SK-N-SH (cell line): ENCODE data around the gene DNAL4. TPM values are rescaled to one million over a fixed set of nuclear protein-coding genes. Genes with fewer than 3 reads are reported as not detected.

ENCODE experiments used
- CTCF ChIA-PET: fragments of 300-600, 350-600 bp; formaldehyde crosslinking; extraction: SDS; loops from one replicate; lab custom pipeline; 2021; lab: Yijun Ruan, JAX
- POLR2A ChIA-PET: fragments of 350-600 bp; sonication (Branson Sonifier 250); formaldehyde crosslinking; extraction: SDS; loops from one replicate; lab custom pipeline; 2020; ENCODE audit warnings: antibody characterized with exemption, inconsistent platforms; lab: Yijun Ruan, JAX
- DNase-seq: peaks from one replicate; pipeline ENCODE4 v3.0.0; 2012
- H2AFZ ChIP-seq: fragments of 200-600 bp; sonication (generic); 2 replicates; pipeline ENCODE4 v1.8.1; 2016; ENCODE audit warnings: antibody characterized with exemption, mild to moderate bottlenecking, low read depth
- H3F3A ChIP-seq: fragments of 200-600 bp; sonication (generic); replicated peaks from 2 replicates; pipeline ENCODE3; 2016; ENCODE audit warnings: antibody characterized with exemption, mild to moderate bottlenecking; ENCODE audit not compliant: insufficient read depth
- H3K27ac ChIP-seq, 2 experiments: fragments of 200-500 bp in 1 of 2; fragments of 200-600 bp in 1 of 2; sonication (Bioruptor generic) in 1 of 2; sonication (generic), shearing (Covaris generic) in 1 of 2; 2 replicates each; pipeline versions ENCODE4 v1.5.1 to v1.6.1; 2014 to 2016; ENCODE audit warnings: low read depth in 2 of 2, inconsistent platforms in 1 of 2, low read length in 1 of 2, mild to moderate bottlenecking in 1 of 2, mixed read lengths in 1 of 2
- H3K27me3 ChIP-seq: fragments of 200-600 bp; sonication (generic), shearing (Covaris generic); 2 replicates; pipeline ENCODE4 v1.6.1; 2016; ENCODE audit warnings: mixed run types; ENCODE audit not compliant: insufficient read depth
- H3K36me3 ChIP-seq, 2 experiments: fragments of 200-500 bp in 1 of 2; fragments of 200-600 bp in 1 of 2; sonication (Bioruptor generic) in 1 of 2; sonication (generic) in 1 of 2; replicated peaks in 1 of 2; 2 replicates each; pipeline versions ENCODE3 to v1.5.1; 2014 to 2016; ENCODE audit warnings: low read length in 1 of 2, mild to moderate bottlenecking in 1 of 2; ENCODE audit not compliant: insufficient read depth in 2 of 2, control insufficient read depth in 1 of 2
- H3K4me1 ChIP-seq, 2 experiments: fragments of 200-500 bp in 1 of 2; fragments of 200-600 bp in 1 of 2; sonication (Bioruptor generic) in 1 of 2; sonication (generic), shearing (Covaris generic) in 1 of 2; 2 replicates each; pipeline versions ENCODE4 v1.5.1 to v1.6.1; 2014 to 2016; ENCODE audit warnings: low read depth in 1 of 2, low read length in 1 of 2, mixed run types in 1 of 2; ENCODE audit not compliant: insufficient read depth in 2 of 2, control insufficient read depth in 1 of 2
- H3K4me2 ChIP-seq: fragments of 200-600 bp; sonication (generic), shearing (Covaris generic); 2 replicates; pipeline ENCODE4 v1.6.1; 2017; ENCODE audit warnings: mixed run types
- H3K4me3 ChIP-seq, 2 experiments: fragments of 200-500 bp in 1 of 2; fragments of 200-600 bp in 1 of 2; sonication (Bioruptor generic) in 1 of 2; sonication (generic), shearing (Covaris generic) in 1 of 2; 2 replicates each; pipeline versions ENCODE4 v1.5.1 to v1.8.1; 2014 to 2016; ENCODE audit warnings: low read depth in 2 of 2, inconsistent platforms in 1 of 2, low read length in 1 of 2, mild to moderate bottlenecking in 1 of 2, mixed read lengths in 1 of 2, moderate library complexity in 1 of 2
- H3K79me2 ChIP-seq: fragments of 200-600 bp; sonication (generic); 2 replicates; pipeline ENCODE4 v1.8.1; 2017; ENCODE audit warnings: mild to moderate bottlenecking; ENCODE audit not compliant: insufficient read depth
- H3K9ac ChIP-seq: fragments of 200-600 bp; sonication (generic); 2 replicates; pipeline ENCODE4 v1.6.1; 2017; ENCODE audit warnings: mixed run types
- H3K9me2 ChIP-seq: fragments of 200-600 bp; sonication (generic); 2 replicates; pipeline ENCODE4 v1.6.1; 2017; ENCODE audit warnings: mixed run types
- H3K9me3 ChIP-seq: fragments of 200-600 bp; sonication (generic); 2 replicates; pipeline ENCODE4 v1.6.1; 2017; ENCODE audit warnings: mixed run types, mild to moderate bottlenecking, moderate library complexity
- H4K20me1 ChIP-seq: fragments of 200-600 bp; sonication (generic); 2 replicates; pipeline ENCODE4 v1.6.1; 2017; ENCODE audit warnings: mild to moderate bottlenecking, mixed run types; ENCODE audit not compliant: insufficient read depth
- CHD2 ChIP-seq: fragments of 150-350 bp; IDR thresholded peaks from 2 replicates; pipeline ENCODE4 v1.6.1; 2018; ENCODE audit warnings: low read length; ENCODE audit not compliant: partially characterized antibody
- CTCF ChIP-seq: fragments of 200-600 bp; sonication (generic); IDR thresholded peaks from 2 replicates; pipeline ENCODE4 v1.6.1; 2017; ENCODE audit warnings: antibody characterized with exemption, mild to moderate bottlenecking, moderate library complexity
- EP300 ChIP-seq, 2 experiments: IDR thresholded peaks; 2 replicates each; pipeline versions ENCODE4 v1.4.0 to v1.6.1; 2012; ENCODE audit warnings: borderline replicate concordance in 1 of 2, low read depth in 1 of 2, low read length in 1 of 2
- EZH2phosphoT487 ChIP-seq: fragments of 200-600 bp; sonication (generic); IDR thresholded peaks from 2 replicates; pipeline ENCODE4 v1.6.1; 2017; ENCODE audit warnings: low read depth, mixed run types, mild to moderate bottlenecking, antibody characterized with exemption, moderate library complexity, borderline replicate concordance
- GATA2 ChIP-seq: sonication (generic); formaldehyde crosslinking; IDR thresholded peaks from 2 replicates; pipeline ENCODE4 v1.5.0; 2020; ENCODE audit warnings: mild to moderate bottlenecking, missing genetic modification reagents
- MAX ChIP-seq: IDR thresholded peaks from 2 replicates; pipeline ENCODE4 v1.4.0; 2012; ENCODE audit warnings: low read depth
- MEF2A ChIP-seq: IDR thresholded peaks from 2 replicates; pipeline ENCODE4 v1.4.0; 2012; ENCODE audit warnings: low read depth, borderline replicate concordance
- NFIC ChIP-seq: IDR thresholded peaks from 2 replicates; pipeline ENCODE4 v1.4.0; 2012; ENCODE audit warnings: borderline replicate concordance
- NRF1 ChIP-seq: IDR thresholded peaks from 2 replicates; pipeline ENCODE4 v1.6.1; 2012; ENCODE audit warnings: low read depth, mild to moderate bottlenecking, low read length
- POLR2AphosphoS5 ChIP-seq: IDR thresholded peaks from 2 replicates; pipeline ENCODE4 v1.6.1; 2012; ENCODE audit warnings: low read depth, low read length
- RCOR1 ChIP-seq: fragments of 150-350 bp; IDR thresholded peaks from 2 replicates; pipeline ENCODE4 v1.6.1; 2017; ENCODE audit warnings: antibody characterized with exemption, low read length
- RXRA ChIP-seq: IDR thresholded peaks from 2 replicates; pipeline ENCODE4 v1.4.0; 2012; ENCODE audit warnings: low read depth, mild to moderate bottlenecking, borderline replicate concordance
- SIN3A ChIP-seq: IDR thresholded peaks from 2 replicates; pipeline ENCODE4 v1.6.1; 2012; ENCODE audit warnings: low read depth, mild to moderate bottlenecking, low read length, moderate library complexity, borderline replicate concordance
- SMC3 ChIP-seq: IDR thresholded peaks from 2 replicates; pipeline ENCODE4 v1.6.1; 2012; ENCODE audit warnings: low read depth, low read length, improper control_type of control experiment
- USF1 ChIP-seq: IDR thresholded peaks from 2 replicates; pipeline ENCODE4 v1.4.0; 2012; ENCODE audit warnings: low read depth, borderline replicate concordance
- USF2 ChIP-seq: fragments of 150-350 bp; IDR thresholded peaks from 2 replicates; pipeline ENCODE4 v1.6.1; 2017; ENCODE audit warnings: antibody characterized with exemption, low read length, low read depth, borderline replicate concordance
- WGBS: methylation state at CpG from one replicate; pipeline ENCODE4 v1.1.6; 2017; ENCODE audit warnings: low lambda C conversion rate; 5-methylcytosine and 5-hydroxymethylcytosine counted together
- polyA plus RNA-seq, 3 experiments: library from polyadenylated mRNA; depleted of rRNA; stranded (reverse); fragments of >200 nt; gene quantifications; 2 replicates each; pipeline ENCODE4 v1.2.3, GENCODE V29; 2012

The DNAL4 gene
- polyA plus RNA-seq, 1 of the 3 experiments (the other 2 are of a cell fraction), result 15.1 TPM

GRCh38 chr22:38834215-38834953 is 40.4 kb upstream of the DNAL4 start:
- Histone ChIP-seq H3K9me3 (no peaks in the 10 kb centered on the region), H3F3A (no peaks in the 10 kb centered on the region), H3K9ac (no peak overlapping the region), H3K36me3 (no peaks in the 10 kb centered on the region), H3K4me1 (no peaks in the 10 kb centered on the region), H3K27ac (no peak overlapping the region), H2AFZ (no peak overlapping the region), H3K79me2 (no peaks in the 10 kb centered on the region), H4K20me1 (no peaks in the 10 kb centered on the region), H3K27me3 (no peaks in the 10 kb centered on the region), H3K4me2 (no peak overlapping the region), H3K4me3 (no peak overlapping the region), H3K9me2 (no peaks in the 10 kb centered on the region)
- no peak for DNase-seq
- ChIA-PET POLR2A (no interaction called here), CTCF (interaction anchor here (1.1 to 1.3 kb wide), 3 partner anchors 16 to 287 kb away, joined by 3 to 4 read pairs (median 3); no protein-coding TSS in a partner anchor)
- TF ChIP-seq POLR2AphosphoS5 (no peak), EP300 (IDR thresholded peaks at IDR 0.05; ENCODE audit: borderline replicate concordance in 1 of 2, low read depth in 1 of 2, low read length in 1 of 2) (no peak), USF1 (no peak), NFIC (no peak), SIN3A (no peak), CHD2 (no peak), EZH2phosphoT487 (no peak), NRF1 (no peak), RCOR1 (no peak), MEF2A (no peak), USF2 (no peak), RXRA (no peak), GATA2 (CRISPR knock-in tag) (no peak), SMC3 (no peak), CTCF (no peak), MAX (no peak)
- WGBS, result 80% methylated on average over 13 of the region's 13 CpGs
